Neural progenitor cell (in vitro differentiated cells): ENCODE measurements around the gene FARP1. TPM values are rescaled to one million over a fixed set of nuclear protein-coding genes. Genes with fewer than 3 reads are reported as not detected.

Experiments
- DNase-seq: peaks from one replicate; pipeline ENCODE4 v3.0.0-alpha.2; 2016; ENCODE audit warnings: low spot score
- H2AFZ ChIP-seq: fragments of 200-600 bp; sonication (generic); replicated peaks from 2 replicates; pipeline ENCODE4 v1.6.1; 2016; ENCODE audit warnings: antibody characterized with exemption
- H3F3A ChIP-seq: fragments of 200-600 bp; sonication (generic); 2 replicates; pipeline ENCODE4 v1.6.1; 2016; ENCODE audit warnings: antibody characterized with exemption, low read depth
- H3K27ac ChIP-seq: fragments of 200-600 bp; sonication (generic); 2 replicates; pipeline ENCODE4 v1.5.1; 2016; ENCODE audit warnings: mild to moderate bottlenecking
- H3K27me3 ChIP-seq: fragments of 200-600 bp; sonication (generic); 2 replicates; pipeline ENCODE4 v1.6.1; 2016; ENCODE audit warnings: mild to moderate bottlenecking, moderate library complexity
- H3K36me3 ChIP-seq: fragments of 200-600 bp; sonication (generic); 2 replicates; pipeline ENCODE4 v1.5.1; 2016
- H3K4me1 ChIP-seq: fragments of 200-600 bp; sonication (generic); 2 replicates; pipeline ENCODE4 v1.6.1; 2016; ENCODE audit warnings: mixed run types
- H3K4me2 ChIP-seq: fragments of 200-600 bp; sonication (generic); 2 replicates; pipeline ENCODE4 v1.6.1; 2016
- H3K4me3 ChIP-seq: fragments of 200-600 bp; sonication (generic); 2 replicates; pipeline ENCODE4 v1.5.1; 2016
- H3K79me2 ChIP-seq: fragments of 200-600 bp; sonication (generic); 2 replicates; pipeline ENCODE4 v1.6.1; 2016; ENCODE audit warnings: low read depth
- H3K9ac ChIP-seq: fragments of 200-600 bp; sonication (generic); 2 replicates; pipeline ENCODE4 v1.6.1; 2016
- H3K9me3 ChIP-seq: fragments of 200-600 bp; sonication (generic); 2 replicates; pipeline ENCODE4 v1.5.1; 2016; ENCODE audit warnings: low read depth
- H4K20me1 ChIP-seq: fragments of 200-600 bp; sonication (generic); 2 replicates; pipeline ENCODE4 v1.6.1; 2016; ENCODE audit warnings: low read depth
- H3K27ac Mint-ChIP-seq: 3 replicates; pipeline ENCODE4 v1.8.0; 2021; ENCODE audit warnings: mixed read lengths
- H3K27me3 Mint-ChIP-seq: 2 replicates; pipeline ENCODE4 v1.8.0; 2022; ENCODE audit warnings: low read depth, mild to moderate bottlenecking, inconsistent platforms, moderate library complexity, mixed read lengths; ENCODE audit not compliant: insufficient read depth
- H3K36me3 Mint-ChIP-seq: 3 replicates; pipeline ENCODE4 v1.8.0; 2021; ENCODE audit warnings: mixed read lengths
- H3K4me1 Mint-ChIP-seq: 3 replicates; pipeline ENCODE4 v1.8.0; 2021; ENCODE audit warnings: mixed read lengths
- H3K4me3 Mint-ChIP-seq: 3 replicates; pipeline ENCODE4 v1.8.0; 2021; ENCODE audit warnings: mild to moderate bottlenecking, moderate library complexity, mixed read lengths
- H3K9me3 Mint-ChIP-seq: 3 replicates; pipeline ENCODE4 v1.8.0; 2020; ENCODE audit warnings: mixed read lengths
- EZH2 ChIP-seq: fragments of 200-600 bp; sonication (generic); IDR thresholded peaks from 2 replicates; pipeline ENCODE4 v1.6.1; 2017; ENCODE audit warnings: antibody characterized with exemption, mild to moderate bottlenecking, moderate library complexity
- EZH2phosphoT487 ChIP-seq: fragments of 200-600 bp; sonication (generic); IDR thresholded peaks from 2 replicates; pipeline ENCODE4 v1.6.1; 2017; ENCODE audit warnings: antibody characterized with exemption
- total RNA-seq: library from RNA; depleted of rRNA; stranded (reverse); fragments of >200 nt; gene quantifications from 2 replicates; pipeline ENCODE4 v1.2.3, GENCODE V29; 2015; ENCODE audit warnings: low replicate concordance
- TF ChIP-seq, protein P1 (sequence below): fragments of 200-600 bp; sonication (generic); IDR thresholded peaks from 2 replicates; pipeline ENCODE4 v1.5.1; 2017; ENCODE audit warnings: antibody characterized with exemption, mild to moderate bottlenecking

FARP1 gene
- total RNA-seq, 1 donor from 2014 or later, result 78.0 TPM

DNA sequence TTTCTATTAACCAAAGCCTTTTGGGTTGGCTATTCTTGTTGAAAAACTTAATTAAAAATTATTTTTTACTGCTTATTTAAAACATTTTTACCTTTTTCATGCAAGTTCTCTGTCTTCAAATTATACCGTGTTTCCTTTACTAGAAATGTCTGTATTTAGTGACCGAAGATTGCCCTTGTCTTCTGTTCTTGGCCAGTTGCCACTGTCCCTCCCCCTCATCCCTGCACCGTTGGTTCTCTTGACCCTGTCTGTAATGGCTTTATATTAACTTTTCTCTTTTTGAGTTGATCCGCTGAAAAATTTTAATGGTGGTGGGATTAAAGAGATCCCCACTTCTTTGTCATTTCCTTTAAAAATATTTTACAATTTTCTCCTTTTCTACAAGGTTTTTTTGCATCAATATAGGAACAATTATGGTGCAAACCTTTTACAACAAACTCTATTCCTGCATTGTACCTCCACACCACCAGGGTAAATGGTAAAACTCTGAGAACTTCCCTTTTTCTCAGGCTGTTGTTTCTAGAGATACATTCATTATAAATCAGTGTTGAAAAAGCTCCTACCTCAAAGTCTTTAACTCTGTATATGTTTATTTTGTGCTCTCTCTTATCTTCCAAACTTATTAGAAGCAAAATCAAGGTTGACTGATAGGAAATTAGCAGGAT is 47.1 kb downstream of the FARP1 start:
- Histone ChIP-seq H3K27me3 (no peaks in the 10 kb centered on the region), H3K4me2 (no peak overlapping the region), H3F3A (no peaks in the 10 kb centered on the region), H3K4me3 (no peak overlapping the region), H4K20me1 (peaks cover 26% of the 10 kb centered on the region), H3K4me1 (no peaks in the 10 kb centered on the region), H3K9ac (no peak overlapping the region), H2AFZ (no peak overlapping the region), H3K9me3 (no peaks in the 10 kb centered on the region), H3K36me3 (no peaks in the 10 kb centered on the region), H3K27ac (no peak overlapping the region), H3K79me2 (peaks cover 91% of the 10 kb centered on the region)
- Mint-ChIP-seq H3K4me3 (no peak overlapping the region), H3K27ac (no peak overlapping the region), H3K27me3 (peaks cover 2% of the 10 kb centered on the region), H3K9me3 (no peaks in the 10 kb centered on the region), H3K4me1 (peaks cover 5% of the 10 kb centered on the region), H3K36me3 (peaks cover 6% of the 10 kb centered on the region)
- no peak for DNase-seq
- TF ChIP-seq, protein P1, sequence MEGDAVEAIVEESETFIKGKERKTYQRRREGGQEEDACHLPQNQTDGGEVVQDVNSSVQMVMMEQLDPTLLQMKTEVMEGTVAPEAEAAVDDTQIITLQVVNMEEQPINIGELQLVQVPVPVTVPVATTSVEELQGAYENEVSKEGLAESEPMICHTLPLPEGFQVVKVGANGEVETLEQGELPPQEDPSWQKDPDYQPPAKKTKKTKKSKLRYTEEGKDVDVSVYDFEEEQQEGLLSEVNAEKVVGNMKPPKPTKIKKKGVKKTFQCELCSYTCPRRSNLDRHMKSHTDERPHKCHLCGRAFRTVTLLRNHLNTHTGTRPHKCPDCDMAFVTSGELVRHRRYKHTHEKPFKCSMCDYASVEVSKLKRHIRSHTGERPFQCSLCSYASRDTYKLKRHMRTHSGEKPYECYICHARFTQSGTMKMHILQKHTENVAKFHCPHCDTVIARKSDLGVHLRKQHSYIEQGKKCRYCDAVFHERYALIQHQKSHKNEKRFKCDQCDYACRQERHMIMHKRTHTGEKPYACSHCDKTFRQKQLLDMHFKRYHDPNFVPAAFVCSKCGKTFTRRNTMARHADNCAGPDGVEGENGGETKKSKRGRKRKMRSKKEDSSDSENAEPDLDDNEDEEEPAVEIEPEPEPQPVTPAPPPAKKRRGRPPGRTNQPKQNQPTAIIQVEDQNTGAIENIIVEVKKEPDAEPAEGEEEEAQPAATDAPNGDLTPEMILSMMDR, result no peak
- TF ChIP-seq EZH2, result no peak
- TF ChIP-seq EZH2phosphoT487, result no peak

DNA sequence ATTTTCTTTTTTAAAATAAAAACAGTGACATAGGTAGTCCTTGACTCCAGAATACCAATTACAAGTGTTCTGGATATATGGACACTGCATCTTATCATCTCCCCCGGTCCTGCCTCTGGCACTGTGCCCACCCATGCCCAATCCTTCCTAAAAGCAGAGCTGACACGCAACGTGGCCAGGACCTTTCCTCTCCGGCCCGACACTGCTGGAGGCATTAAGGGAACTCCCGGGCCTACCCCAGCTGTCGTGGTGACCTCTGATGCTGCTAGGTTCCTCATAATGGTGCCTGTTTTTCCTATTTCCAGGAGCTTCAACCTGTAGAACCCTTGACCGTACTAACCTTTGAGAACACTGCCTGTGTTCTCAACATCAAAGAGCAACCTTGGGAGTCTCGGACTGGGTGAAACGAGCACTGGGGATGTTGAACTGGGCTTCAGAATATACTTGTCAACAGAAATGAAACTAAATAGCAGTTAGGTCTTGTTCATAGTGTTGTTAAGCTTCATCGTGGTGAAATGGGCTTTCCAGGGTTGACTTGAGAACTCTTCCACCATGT is 48.1 kb downstream of the FARP1 start:
- Histone ChIP-seq H3K9ac (no peak overlapping the region), H4K20me1 (peaks cover 26% of the 10 kb centered on the region), H3K4me1 (no peaks in the 10 kb centered on the region), H3K36me3 (no peaks in the 10 kb centered on the region), H3K9me3 (no peaks in the 10 kb centered on the region), H3K27ac (no peak overlapping the region), H3K27me3 (no peaks in the 10 kb centered on the region), H3K4me2 (no peak overlapping the region), H3F3A (no peaks in the 10 kb centered on the region), H2AFZ (no peak overlapping the region), H3K4me3 (no peak overlapping the region), H3K79me2 (peaks cover 91% of the 10 kb centered on the region)
- no peak overlapping the region for H3K4me3 Mint-ChIP-seq
- peaks cover 8% of the 10 kb centered on the region for H3K36me3 Mint-ChIP-seq
- peaks cover under 1% of the 10 kb centered on the region for H3K9me3 Mint-ChIP-seq
- TF ChIP-seq, protein P1, result no peak
- TF ChIP-seq EZH2 (no peak), EZH2phosphoT487 (no peak)
- peaks cover 2% of the 10 kb centered on the region for H3K27me3 Mint-ChIP-seq
- peaks cover 5% of the 10 kb centered on the region for H3K4me1 Mint-ChIP-seq
- no peak overlapping the region for H3K27ac Mint-ChIP-seq
- DNase-seq, result no peak

DNA sequence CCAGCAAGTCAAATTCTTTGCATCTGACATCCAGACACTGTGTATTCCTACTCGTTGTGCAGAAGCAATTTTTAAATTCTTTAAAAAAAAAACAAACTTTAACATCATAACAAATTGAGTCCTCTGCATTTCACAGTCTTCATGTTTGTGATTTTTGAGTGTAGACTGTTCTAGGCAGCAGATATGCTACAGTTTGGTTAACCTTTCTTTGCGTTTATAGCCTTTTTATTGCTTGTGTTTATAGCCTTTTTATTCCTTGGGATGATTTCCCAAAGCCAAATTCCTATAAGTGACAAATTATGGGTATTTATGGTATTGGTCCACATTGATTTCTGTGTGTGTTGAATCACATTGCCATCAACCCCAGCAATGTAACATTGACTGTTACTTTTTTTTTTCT is 49.1 kb downstream of the FARP1 start:
- Mint-ChIP-seq H3K36me3 (peaks cover 6% of the 10 kb centered on the region), H3K27me3 (peaks cover 2% of the 10 kb centered on the region), H3K27ac (no peak overlapping the region), H3K9me3 (peaks cover 3% of the 10 kb centered on the region), H3K4me1 (peaks cover 5% of the 10 kb centered on the region), H3K4me3 (no peak overlapping the region)
- no peaks in the 10 kb centered on the region for H3K27me3 ChIP-seq
- no peak overlapping the region for H3K9ac ChIP-seq
- H3K9me3 ChIP-seq, result no peaks in the 10 kb centered on the region
- TF ChIP-seq, protein P1, result no peak
- TF ChIP-seq EZH2 (no peak), EZH2phosphoT487 (no peak)
- no peak for DNase-seq
- no peaks in the 10 kb centered on the region for H3K4me1 ChIP-seq
- no peak overlapping the region for H3K4me3 ChIP-seq
- no peak overlapping the region for H3K27ac ChIP-seq
- no peaks in the 10 kb centered on the region for H3K36me3 ChIP-seq
- H3F3A ChIP-seq, result no peaks in the 10 kb centered on the region
- no peak overlapping the region for H3K4me2 ChIP-seq
- H3K79me2 ChIP-seq, result peaks cover 93% of the 10 kb centered on the region
- peaks cover 24% of the 10 kb centered on the region for H4K20me1 ChIP-seq
- no peak overlapping the region for H2AFZ ChIP-seq
